ENCODE data around the gene PDE2A. TPM values are rescaled to one million over a fixed set of nuclear protein-coding genes. Genes with fewer than 3 reads are reported as not detected.

PDE2A gene
- total and polyA plus RNA-seq, 7 donors, result 6.0 to 20.1 (median 8.8) TPM

GRCh38 chr11:72649215-72649976 lies 24.8 kb downstream of the PDE2A start:
- no peak for TF ChIP-seq CTCF (IDR thresholded peaks at IDR 0.05)
- Histone ChIP-seq H3K4me3 (no peak overlapping the region), H3K4me1 (no peaks in the 10 kb centered on the region), H3K36me3 (ENCODE audit: insufficient read depth in 1 of 2, low read depth in 1 of 2) (no peaks in the 10 kb centered on the region), H3K9me3 (no peaks in the 10 kb centered on the region), H3K27me3 (ENCODE audit: insufficient read depth in 3 of 3, low read length in 2 of 3) (no peaks in the 10 kb centered on the region), H3K27ac (no peak overlapping the region)
- 76 to 83% (median 77%) methylated on average over 5 of the region's 5 CpGs for WGBS, 3 donors
- ATAC-seq (no peak), DNase-seq (no peak)
- intact Hi-C loops (cut with DNase I), result loop anchor here in 1 of 2 donors (10.0 kb wide), 1 partner anchor 175 kb away; no protein-coding TSS in a partner anchor

- Histone ChIP-seq H3K36me3 (ENCODE audit: insufficient read depth in 1 of 2, low read depth in 1 of 2) (no peaks in the 10 kb centered on the region), H3K27me3 (ENCODE audit: insufficient read depth in 3 of 3, low read length in 2 of 3) (no peaks in the 10 kb centered on the region), H3K4me3 (no peak overlapping the region), H3K9me3 (no peaks in the 10 kb centered on the region), H3K4me1 (no peaks in the 10 kb centered on the region), H3K27ac (no peak overlapping the region)
- intact Hi-C loops (cut with DNase I), result loop anchor here in 1 of 2 donors (10.0 kb wide), 1 partner anchor 174 kb away; no protein-coding TSS in a partner anchor
- DNase-seq (no peak), ATAC-seq (no peak)
- 82 to 92% (median 89%) methylated on average over 7 of the region's 7 CpGs for WGBS, 3 donors
- no peak for TF ChIP-seq CTCF (IDR thresholded peaks at IDR 0.05)
Measured at GRCh38 chr11:72648384-72649136, 25.7 kb downstream of the PDE2A start.

- Histone ChIP-seq H3K27ac (no peak overlapping the region), H3K36me3 (ENCODE audit: insufficient read depth in 1 of 2, low read depth in 1 of 2) (no peaks in the 10 kb centered on the region), H3K4me3 (no peak overlapping the region), H3K9me3 (no peaks in the 10 kb centered on the region), H3K4me1 (no peaks in the 10 kb centered on the region), H3K27me3 (ENCODE audit: insufficient read depth in 3 of 3, low read length in 2 of 3) (no peaks in the 10 kb centered on the region)
- TF ChIP-seq CTCF (IDR thresholded peaks at IDR 0.05), result no peak
- ATAC-seq (no peak), DNase-seq (no peak)
- intact Hi-C loops (cut with DNase I), result loop anchor here in 1 of 2 donors (10.0 kb wide), 1 partner anchor 173 kb away; no protein-coding TSS in a partner anchor
- 90 to 95% (median 91%) methylated on average over 4 of the region's 4 CpGs for WGBS, 3 donors
Measured at GRCh38 chr11:72647882-72648281, 26.3 kb downstream of the PDE2A start.

GRCh38 chr11:72646472-72646871 lies 27.8 kb downstream of the PDE2A start:
- no peak for ATAC-seq
- Histone ChIP-seq H3K27ac (no peak overlapping the region), H3K27me3 (ENCODE audit: insufficient read depth in 3 of 3, low read length in 2 of 3) (peaks cover 0 to 6% (median 0%) of the 10 kb centered on the region in 3 donors), H3K4me1 (peaks cover 7% of the 10 kb centered on the region), H3K4me3 (no peak overlapping the region), H3K36me3 (ENCODE audit: insufficient read depth in 1 of 2, low read depth in 1 of 2) (no peaks in the 10 kb centered on the region), H3K9me3 (no peaks in the 10 kb centered on the region)
- no peak for DNase-seq
- 60 to 76% (median 72%) methylated on average over 2 of the region's 2 CpGs for WGBS, 3 donors
- no peak for TF ChIP-seq CTCF (IDR thresholded peaks at IDR 0.05)
- intact Hi-C loops (cut with DNase I), result loop anchor here in 1 of 2 donors (10.0 kb wide), 1 partner anchor 172 kb away; no protein-coding TSS in a partner anchor

All from psoas muscle (tissue), 8 donors.